ENCODE data around the gene TMEM171.

- TF ChIP-seq CTCF (conservative IDR thresholded peaks at IDR 0.05; ENCODE audit: low read depth in 2 of 2) = no peak
- TF ChIP-seq CREB1 (CRISPR knock-in tag; IDR thresholded peaks at IDR 0.05; ENCODE audit: low read depth) = no peak
- no peak for TF ChIP-seq EZH2 (IDR thresholded peaks at IDR 0.05; ENCODE audit: low read depth, unreplicated experiment)
- TF ChIP-seq ZNF114 (CRISPR knock-in tag; IDR thresholded peaks at IDR 0.05) = no peak
Observed at GRCh38 chr5:73097740-73098139, 22.6 kb upstream of the TMEM171 start.
